Measurements from ENCODE around the gene CYB5B. TPM values are rescaled to one million over a fixed set of nuclear protein-coding genes. Genes with fewer than 3 reads are reported as not detected.

Gene CYB5B, protein sequence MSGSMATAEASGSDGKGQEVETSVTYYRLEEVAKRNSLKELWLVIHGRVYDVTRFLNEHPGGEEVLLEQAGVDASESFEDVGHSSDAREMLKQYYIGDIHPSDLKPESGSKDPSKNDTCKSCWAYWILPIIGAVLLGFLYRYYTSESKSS
- total RNA-seq (2014; rRNA removed; shearing (Covaris generic)) = 213 and 231 TPM in 2 replicates

DNA sequence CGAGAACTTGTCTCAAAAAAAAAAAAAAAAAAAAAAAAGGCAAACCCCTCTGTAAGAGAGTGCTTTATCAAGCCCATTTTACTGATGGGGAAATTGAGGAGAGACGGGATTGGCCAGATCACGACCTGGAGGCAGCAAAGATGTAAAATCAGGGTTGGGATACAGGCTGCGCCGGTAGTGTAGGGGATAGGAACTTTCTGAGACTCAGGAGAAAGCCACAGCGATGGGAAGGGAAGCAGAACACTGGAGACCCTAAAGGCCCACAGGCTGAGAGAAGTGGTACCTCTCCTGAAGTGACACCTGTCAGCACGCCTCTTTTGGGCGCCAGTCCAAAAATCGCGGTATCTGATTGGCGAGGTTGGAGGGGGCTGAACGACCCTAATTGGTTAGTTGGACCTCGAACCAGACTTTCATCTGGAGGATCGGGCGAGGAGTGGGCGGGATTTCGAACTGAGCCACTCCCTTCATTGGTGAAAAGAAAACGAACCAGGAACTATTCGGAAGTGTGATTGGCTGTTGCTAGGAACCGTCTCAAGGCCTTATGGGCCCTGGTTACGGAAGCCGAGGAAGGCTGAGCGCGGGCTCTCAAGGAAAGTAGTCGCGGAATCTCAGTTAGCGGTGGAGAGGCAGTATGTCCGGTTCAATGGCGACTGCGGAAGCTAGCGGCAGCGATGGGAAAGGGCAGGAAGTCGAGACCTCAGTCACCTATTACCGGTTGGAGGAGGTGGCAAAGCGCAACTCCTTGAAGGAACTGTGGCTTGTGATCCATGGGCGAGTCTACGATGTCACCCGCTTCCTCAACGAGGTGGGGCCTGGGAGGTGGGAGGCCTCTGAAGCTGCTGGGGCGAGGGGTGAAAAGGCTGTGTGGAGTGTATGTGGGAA is at the start of gene CYB5B:
TSS of gene CYB5B (plus strand) at position 567 of the 882 bp plus-strand sequence. CDS start at position 632, 65 bp downstream.
- DNase-seq (ENCODE audit: low spot score) = peak; percentile 100

DNA sequence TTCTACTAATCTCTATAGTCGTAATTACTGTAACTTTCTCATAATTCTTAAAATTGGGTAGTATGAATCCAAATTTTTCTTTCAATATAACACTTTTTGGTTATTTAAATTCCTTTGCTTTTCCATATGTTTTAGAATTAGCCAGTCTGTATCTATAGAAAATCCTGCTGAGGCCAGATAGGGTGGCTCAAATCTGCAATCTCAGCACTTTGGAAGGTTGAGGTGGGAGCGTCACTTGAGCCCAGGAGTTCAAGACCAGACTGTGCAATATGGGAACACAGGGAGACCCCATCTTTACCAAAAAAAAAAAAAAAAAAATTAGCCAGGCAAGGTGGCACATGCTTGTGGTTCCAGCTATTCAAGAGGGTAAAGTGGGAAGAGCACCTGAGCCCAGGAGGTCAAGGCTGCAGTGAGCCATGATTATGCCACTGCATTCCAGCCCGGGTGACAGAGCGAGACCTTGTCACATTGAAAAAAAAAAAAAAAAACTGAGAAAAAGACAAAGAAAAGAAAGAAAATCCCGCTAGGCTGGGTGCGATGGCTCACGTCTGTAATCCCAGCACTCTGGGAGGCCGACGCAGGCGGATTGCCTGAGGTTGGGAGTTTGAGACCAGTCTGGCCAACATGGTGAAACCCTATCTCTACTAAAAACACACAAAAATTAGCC is 47.9 kb upstream of the CYB5B start:
- DNase-seq (ENCODE audit: low spot score) = no peak

DNA sequence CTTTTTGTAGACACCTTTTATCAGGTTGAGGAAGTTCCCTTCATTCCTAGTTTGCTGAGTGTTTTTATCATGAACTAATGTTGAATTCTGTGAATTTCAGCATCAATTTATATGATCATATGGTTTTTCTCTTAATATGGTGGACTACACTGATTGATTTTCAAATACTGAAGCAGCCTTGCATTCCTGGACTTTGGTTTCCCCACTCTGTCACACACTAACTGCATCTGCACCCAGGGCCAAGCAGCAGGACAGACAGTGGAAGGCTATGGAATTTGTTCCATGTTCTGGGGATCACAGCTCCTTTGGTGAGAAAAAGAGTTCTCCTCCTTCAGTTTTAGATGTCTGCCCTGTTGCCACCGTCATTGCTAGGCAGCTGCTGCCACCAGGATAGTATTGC is 46.4 kb upstream of the CYB5B start:
- no peak for DNase-seq (ENCODE audit: low spot score)

DNA sequence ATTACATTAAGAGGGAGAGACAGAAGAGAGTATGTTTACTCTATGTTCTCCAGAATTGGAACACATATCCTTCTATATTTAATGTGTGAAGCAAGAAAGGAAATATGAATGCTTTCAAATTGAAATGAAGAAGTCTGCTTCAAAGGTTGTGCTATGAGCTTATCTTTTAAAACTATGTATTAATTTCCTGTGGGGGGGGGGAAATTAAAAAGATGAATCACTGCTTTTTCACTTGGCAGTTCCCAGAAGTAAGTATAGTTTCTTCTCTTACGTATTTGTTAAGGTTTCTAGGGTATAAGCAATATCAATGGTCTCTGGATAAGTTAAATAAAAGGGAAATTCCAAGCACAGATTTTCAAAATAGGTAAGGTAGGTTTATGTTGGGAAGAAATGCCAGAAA is 45.7 kb upstream of the CYB5B start:
- no peak for DNase-seq (ENCODE audit: low spot score)

DNA sequence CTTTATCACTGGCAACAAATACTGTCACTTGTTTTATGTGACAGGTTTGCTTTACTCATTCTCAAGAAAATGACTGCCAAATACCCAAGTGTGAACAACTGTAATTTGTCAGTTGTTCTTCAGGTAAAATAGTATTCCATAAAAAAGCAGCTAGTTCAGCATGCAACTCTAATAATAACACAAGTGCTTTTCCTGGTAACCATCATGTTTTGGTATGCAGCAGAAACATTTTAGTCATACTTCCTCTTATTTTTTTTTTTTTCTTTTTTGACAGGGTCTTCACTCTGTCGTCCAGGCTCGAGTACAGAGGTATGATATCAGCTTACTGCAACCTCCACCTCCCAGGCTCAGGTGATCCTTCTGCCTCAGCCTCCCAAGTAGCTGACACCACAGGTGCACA is 43.2 kb upstream of the CYB5B start:
- no peak for DNase-seq (ENCODE audit: low spot score)

DNA sequence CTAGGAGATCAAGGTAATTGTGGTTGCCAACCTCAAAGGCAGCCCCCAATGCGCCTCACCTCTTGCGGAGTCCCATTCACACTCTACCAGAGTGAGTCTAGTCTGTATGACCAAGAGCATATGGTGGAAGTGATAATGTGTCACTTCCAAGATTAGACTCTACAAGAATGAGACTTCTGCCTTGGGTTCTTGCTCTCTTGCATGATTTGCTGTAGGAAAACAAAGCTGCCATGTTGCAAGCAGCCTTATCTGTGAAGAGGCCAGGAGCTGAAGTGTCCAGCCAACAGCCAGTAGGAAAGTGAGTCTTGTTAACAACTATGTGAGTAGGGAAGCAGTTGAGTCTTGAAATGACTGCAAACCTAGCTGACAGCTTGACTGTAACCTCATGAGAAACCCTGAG is 42.0 kb upstream of the CYB5B start:
- DNase-seq (ENCODE audit: low spot score) = no peak

DNA sequence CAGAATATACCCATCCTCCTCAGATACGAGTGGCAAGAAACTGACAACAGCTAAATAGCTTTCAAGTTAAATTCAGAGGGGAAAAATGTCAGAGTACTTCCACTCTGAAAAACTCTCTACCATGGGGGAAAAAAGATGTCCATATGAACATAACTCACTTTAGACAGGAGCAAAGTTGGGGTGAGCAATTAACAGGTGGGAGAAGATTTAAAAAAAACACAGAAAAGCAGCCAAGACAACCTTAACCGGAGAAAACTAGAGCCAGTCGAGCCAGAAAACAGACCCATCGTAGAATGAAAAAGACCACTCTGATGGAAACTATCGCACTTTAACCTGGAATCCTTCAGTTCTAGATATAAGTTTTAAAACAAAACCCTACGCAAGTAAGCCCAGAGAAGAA is 39.4 kb upstream of the CYB5B start:
- DNase-seq (ENCODE audit: low spot score) = no peak

DNA sequence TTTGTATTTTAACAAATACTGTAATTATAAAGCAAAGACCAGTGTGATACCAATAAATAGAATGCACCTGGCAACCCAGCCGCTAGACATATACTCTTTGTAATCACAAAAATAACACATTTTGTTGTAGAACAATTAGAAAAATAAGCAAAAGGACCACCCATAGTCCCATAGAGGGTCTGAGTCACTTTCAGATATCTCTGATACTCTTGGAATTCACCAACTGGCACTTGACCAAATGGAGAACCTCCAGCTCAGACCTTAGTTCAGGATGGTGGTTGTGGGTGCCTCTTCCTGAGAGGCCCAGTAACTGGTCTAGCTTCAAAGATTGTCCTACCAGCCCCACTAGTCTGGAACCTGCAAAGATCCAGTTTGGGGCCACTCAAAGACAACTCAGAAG is 37.8 kb upstream of the CYB5B start:
- peak; percentile 37 for DNase-seq (ENCODE audit: low spot score)

DNA sequence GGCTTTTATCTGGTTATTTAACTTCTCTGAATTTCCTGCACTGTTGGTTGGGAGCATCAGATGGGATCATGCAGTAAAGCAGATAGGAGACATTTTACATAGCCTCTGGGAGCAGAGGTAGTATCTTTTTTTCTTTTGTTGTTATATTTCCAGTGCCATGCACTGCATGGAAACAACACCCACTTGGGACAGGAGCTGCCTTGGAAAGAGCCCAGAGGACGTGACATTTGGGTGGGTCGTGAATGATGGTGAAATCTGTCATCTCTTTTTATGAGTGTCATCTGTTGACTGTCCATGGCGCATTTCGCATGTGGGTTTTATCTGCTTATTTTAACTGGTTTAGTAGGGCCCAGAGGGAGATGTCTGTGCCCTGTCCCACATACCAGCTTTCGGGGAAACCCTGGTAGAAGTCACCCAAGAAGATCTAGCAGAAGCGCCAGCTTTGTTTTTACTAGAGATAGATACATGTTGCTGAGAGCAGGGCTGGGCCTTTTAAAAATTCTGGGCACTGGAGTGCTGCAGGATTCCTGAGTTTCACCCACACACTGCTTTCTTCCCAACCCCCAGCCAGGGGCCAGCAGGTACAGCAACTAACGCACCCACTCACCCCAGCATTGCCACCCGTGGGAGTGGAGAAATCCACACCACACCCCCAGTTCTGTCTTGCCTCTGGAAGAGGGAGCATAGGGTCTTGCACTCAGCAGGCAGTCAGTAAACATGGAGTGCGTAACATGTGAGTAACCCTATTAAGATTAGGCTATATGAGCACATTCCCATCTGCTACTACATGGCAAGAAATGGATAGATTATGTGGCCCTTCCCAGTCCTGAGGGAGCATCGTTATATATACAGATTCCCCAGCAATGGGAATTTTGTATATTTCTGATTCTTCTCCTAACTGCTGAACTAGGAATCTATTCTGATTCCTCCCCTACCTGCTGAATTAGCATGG is 30.2 kb upstream of the CYB5B start:
- no peak for DNase-seq (ENCODE audit: low spot score)

DNA sequence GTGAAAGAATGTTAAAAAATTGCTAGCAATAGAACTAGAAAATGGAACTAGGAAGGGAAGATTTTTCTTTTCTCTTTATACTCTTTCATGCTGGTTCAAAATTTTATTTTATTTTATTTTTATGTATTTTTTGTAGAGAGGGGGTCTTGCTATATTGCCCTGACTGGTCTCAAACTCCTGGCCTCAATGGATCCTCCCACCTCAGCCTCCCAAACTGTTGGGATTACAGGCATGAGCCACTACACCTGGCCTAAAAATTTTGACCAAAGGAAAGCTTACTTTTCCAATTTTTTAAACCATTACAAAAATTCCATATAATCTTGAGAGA is 28.6 kb upstream of the CYB5B start:
- no peak for DNase-seq (ENCODE audit: low spot score)

DNA sequence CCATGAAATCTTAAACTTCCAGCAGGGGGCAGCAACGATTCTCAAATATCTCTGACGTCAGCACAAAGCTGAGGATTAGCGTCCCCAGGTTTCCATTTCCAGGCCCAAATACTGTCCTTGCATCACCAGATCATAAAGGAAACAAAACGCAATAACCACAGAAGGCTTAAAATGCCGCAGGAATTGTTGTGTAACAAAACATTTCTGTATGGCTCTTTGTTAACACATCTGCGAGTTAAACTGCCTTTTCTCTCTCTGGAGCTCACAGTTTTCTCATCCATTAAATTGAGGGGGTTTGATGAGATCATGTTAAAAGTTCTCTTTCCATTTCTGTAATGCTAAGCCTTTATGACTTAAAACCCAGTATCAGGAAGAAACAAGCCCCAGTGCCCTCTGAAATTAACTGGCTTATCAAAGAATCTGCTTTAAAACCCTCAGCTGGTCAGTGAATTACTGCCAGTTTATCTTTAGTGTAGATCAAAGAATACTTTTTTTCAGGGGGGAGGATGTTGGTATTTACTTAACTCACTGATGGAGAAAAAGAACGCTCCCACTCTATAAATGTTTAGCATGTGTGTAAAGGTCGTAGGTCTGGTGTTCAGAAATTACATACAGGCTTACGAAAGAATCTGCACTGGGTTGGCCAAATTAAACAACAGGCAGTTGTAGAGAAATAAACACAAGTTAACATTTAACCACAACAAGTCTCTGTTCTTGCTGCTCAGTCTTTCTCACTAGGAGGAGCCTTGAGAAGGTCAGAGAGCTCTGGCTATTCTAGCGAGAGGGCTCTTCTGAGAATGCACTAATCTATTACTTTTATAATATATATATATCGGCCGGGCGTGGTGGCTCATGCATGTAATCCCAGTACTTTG is 28.0 kb upstream of the CYB5B start:
- peak; percentile 81 for DNase-seq (ENCODE audit: low spot score)

DNA sequence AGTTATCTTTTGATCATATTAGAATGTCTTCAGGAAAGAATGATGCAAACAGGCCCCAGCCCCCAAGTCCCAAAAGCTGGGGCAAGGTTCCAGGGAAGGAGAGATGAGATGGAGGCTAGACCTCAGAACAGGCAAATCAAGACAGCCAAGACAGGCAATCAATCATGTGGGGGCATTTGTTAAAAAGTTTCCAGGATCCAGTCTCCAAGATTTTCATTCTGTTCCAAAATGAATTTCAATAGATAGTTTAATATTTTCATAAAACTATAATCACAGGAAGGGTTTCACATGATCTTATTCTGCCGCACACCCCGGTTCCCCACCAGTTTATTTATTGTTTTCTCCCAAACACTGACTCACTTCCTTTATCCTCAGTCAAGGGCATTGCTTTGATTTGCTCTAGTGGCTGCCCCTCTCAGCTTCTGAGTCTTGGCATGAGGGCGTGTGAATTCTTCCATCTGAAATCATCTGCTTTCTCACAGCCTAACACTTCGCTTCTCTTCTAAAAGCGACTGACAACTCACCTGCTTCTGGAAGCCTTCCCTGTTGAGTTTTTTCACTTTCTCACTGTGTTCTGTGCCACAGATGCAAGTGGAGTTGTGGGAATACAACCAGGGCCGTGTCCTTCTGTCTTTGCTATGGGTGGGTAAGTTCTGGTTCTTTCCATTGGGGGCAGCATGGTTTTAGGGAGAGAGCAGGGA is 26.4 kb upstream of the CYB5B start:
- DNase-seq (ENCODE audit: low spot score) = peak; percentile 85

DNA sequence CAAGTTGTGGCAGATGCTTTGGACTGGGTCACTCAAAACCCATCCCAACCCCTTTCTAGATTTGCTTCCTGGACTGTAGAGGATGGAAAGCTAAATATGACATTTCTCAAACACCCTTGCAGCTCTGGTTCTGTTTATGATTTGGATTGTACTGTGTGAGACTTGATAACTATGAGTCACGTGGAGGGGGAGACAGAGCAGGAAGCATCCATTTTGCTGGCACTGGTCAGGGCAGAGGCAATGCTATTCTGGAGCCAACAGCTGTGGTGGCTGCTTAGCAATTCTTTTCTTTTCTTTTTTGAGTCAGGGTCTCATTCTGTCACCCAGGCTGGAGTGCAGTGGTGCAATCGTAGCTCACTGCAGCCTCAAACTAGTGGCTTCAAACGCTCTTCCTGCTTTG is 25.1 kb upstream of the CYB5B start:
- no peak for DNase-seq (ENCODE audit: low spot score)

DNA sequence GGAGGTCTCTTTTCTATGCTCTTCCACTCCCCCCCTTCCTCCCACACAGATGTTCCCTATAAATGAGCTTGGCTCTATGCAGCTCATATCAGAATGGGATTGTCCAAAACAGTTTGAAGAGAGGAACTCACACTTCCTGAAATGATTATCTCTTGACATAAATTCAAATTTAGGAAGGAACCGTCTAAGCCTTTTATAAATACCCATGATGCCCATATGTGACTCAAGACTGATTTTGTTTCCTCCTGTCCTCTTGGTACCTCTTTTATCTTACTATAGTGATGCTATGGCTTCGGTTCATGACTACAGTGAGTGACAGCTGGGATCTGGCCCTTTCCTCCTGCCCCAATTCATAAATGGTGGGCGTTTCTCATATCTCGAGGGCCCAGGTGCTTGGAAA is 22.0 kb upstream of the CYB5B start:
- no peak for DNase-seq (ENCODE audit: low spot score)

DNA sequence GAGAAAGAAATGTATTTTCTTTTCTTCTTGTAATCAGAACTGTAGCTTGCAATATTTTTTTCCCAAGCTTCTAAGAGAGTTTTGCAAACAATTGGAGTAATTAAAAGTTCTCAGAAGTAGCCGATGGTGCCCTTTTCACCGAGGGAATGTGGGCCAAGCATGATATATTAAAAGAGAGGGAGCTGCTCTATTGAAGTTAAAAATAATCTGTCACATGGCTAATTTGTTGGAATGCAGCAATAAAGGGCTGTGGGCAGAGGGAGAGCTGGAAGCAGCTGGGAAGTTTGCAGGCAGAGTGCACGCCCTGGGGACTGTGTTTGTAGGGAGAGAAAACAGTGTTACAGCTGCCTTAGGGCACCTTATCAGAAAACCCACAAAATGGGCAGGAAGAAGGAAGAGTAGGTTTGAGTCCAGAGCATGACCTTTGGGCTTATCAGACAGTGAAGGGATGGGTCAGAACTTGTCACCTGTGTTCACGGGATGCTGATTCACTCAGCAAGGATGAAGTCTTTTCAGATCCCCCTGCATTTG is 20.1 kb upstream of the CYB5B start:
- peak; percentile 94 for DNase-seq (ENCODE audit: low spot score)

DNA sequence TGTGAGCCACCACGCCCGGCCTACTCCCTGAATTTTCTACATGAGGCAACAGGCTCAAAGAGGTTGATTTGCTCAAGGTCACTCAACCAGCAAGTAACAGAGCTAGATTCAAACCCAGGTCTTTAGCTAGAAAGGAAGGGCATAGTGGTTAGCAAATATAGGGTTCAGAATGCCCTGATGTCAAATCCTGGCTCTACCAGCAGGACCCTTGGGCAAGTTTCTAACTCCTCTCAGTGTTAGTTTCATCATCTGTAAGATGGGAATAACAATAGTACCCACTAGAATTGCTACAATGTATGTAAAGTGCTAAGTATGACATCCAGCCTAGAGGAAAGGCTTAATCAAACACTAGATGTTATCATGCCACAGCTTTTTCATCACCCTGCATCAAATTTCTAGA is 19.1 kb upstream of the CYB5B start:
- no peak for DNase-seq (ENCODE audit: low spot score)

DNA sequence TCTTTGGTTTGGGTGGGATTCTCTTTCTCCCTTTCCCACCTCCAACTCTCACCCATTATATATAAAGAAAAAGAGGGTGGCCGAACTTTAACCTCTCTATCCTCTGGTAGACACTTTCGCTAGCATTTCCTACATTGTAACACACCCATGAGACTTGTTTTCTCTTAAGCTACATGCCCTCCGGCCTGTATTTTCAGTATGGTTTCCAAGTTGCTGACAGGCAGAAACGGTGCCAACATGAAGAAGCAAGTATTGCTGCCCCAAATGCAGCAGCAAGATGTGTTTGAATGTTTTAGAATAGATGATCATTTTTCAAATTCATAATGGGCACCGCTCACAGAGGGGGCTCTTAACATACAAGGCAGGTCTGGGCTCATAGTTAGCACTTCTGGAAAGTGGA is 18.7 kb upstream of the CYB5B start:
- no peak for DNase-seq (ENCODE audit: low spot score)

DNA sequence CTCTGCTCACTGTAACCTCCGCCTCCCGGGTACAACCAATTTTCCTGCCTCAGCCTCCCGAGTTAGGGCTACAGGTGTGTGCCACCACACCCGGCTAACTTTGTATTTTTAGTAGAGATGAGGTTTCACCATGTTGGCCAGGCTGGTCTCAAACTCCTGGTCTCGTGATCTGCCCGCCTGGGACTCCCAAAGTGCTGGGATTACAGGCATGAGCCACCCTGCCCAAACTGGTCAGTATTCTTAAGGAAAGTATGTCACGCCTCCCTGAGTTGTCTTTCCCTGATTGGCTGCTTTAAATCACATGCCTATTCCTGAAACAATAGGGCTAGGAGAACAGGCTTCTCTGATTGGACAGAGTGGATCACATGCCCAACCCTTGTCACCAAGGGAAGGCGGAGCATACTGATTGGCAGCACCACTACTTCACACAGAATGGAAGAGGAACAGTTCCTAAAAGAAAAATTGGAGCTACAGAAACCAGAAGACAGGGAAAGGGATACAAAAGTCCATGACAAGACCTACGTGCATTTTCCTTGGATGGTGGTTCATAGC is 17.6 kb upstream of the CYB5B start:
- DNase-seq (ENCODE audit: low spot score) = peak; percentile 91

DNA sequence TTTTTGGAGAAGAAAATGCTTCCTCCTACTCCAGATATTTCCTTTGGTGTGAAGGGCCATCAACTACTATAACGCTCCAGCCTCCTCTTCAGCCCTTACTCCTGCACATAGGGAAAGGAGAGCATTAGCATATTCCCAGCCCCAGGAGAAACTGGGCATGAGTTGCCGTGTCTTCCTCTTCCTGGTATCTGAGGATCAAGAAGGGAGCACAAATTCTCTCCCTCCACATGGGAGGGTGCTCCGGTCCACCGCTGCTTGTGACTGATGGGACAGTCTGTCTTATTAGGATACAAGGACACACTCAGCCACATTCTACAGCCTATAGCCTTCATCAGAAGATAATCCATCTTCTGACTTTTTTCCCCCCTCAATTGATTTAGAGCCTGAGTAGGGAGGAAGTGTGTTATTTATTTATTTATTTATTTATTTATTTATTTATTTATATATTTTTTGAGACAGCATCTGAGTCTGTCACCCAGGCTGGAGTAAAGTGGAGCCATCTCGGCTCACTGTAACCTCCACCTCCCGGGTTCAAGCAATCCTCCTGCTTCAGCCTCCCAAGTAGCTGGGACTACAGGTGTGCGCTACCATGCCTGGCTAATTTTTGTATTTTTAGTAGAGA is 16.6 kb upstream of the CYB5B start:
- DNase-seq (ENCODE audit: low spot score) = no peak

Measured in A172 (cell line).